ENCODE results near the gene FALEC.
A peak's percentile ranks its signal among the peaks of the same experiment; 100 is the strongest.

FALEC gene

DNA sequence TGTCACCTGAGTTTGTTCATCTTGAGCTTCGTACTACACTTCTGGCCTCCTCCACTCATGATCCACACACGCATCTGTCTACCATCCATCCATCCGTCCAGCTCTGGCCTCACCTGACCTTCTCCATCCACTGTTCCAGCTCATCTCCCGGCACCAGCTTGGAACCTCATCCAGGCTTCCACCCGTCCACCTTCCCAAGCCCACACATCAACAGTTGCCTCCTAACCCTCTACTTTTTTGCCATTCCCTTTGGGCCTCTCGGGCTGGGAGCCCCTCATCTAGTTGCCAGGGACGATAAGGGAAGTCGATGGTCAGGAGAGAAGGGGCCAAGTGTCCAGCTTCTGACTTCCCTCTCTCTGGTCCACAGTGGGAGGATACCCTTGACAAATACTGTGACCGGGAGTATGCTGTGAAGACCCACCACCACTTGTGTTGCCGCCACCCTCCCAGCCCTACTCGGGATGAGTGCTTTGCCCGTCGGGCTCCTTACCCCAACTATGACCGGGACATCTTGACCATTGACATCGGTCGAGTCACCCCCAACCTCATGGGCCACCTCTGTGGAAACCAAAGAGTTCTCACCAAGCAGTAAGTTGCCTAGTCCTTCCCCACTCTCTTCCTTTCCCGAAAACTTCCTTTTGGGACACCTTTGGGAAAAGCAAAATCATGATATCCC, 3.4 kb upstream of the FALEC start:
- no peak for DNase-seq (ENCODE audit: low read depth)

DNA sequence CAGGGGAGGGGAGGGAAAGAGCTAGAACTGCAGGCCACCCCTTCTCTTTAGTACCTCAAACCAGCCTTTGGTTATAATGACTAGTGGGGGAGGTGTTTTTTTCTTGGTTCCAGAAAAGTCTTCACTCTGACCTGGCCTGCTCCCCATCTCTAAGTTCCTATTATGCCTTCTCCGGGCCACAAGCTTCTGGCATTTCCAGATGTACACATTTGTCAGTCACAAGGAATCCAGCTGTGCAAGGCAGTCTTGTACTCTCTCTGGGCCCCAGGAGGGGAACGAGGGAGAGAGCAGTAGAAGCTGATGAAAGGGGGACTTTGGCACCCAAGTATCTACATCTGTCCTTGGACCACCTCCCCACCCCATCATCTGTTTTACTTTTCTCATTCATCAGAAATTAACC, 2.7 kb upstream of the FALEC start:
- no peak for DNase-seq (ENCODE audit: low read depth)

GRCh38 chr1:150513351-150513791, 2.2 kb upstream of the FALEC start:
- DNase-seq (ENCODE audit: low read depth), result peak; percentile 22

DNA sequence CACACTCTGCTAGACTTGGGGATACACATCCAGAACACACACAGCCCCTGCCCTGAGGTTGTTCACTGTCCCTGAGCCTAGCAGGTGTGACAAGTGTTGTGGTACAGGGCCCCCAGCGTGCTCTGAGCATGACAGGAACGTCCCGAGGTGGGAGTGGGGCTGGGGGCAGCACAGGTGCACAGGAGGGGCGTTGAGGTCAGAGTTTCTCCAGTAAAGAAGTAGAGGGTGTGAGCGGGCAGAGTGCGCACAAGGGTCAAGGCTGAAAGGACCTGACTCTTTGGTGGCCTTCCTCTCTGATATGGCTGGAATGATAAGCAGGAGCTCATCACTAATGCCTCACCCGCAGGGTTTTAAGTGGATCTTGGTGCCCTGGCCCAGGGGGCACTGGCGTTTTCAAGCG, 1.3 kb upstream of the FALEC start:
- DNase-seq (ENCODE audit: low read depth), result no peak

GRCh38 chr1:150514913-150515327, 632 bp upstream of the FALEC start:
- DNase-seq (ENCODE audit: low read depth), result no peak

GRCh38 chr1:150516050-150516591, 569 bp downstream of the FALEC start:
- DNase-seq (ENCODE audit: low read depth), result no peak

DNA sequence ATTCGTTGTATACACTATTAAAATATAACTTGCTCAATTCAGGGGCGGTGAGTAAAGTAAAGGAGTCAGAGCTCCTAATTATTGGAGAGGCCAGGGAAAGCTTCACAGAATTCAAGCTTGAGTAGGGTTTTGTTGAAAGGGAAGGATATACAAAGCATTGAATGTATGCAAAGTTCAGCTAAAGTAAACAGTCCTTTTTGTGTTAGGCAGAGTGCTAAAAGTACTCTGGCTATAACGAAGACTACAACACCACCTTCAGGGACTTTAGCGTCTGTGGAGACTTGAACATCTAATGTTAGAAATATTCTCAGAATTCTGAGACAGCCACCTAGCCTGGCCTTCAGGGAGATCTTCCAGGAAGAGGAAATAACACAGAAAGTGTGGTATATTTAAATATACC, 1.1 kb downstream of the FALEC start:
- no peak for DNase-seq (ENCODE audit: low read depth)

DNA sequence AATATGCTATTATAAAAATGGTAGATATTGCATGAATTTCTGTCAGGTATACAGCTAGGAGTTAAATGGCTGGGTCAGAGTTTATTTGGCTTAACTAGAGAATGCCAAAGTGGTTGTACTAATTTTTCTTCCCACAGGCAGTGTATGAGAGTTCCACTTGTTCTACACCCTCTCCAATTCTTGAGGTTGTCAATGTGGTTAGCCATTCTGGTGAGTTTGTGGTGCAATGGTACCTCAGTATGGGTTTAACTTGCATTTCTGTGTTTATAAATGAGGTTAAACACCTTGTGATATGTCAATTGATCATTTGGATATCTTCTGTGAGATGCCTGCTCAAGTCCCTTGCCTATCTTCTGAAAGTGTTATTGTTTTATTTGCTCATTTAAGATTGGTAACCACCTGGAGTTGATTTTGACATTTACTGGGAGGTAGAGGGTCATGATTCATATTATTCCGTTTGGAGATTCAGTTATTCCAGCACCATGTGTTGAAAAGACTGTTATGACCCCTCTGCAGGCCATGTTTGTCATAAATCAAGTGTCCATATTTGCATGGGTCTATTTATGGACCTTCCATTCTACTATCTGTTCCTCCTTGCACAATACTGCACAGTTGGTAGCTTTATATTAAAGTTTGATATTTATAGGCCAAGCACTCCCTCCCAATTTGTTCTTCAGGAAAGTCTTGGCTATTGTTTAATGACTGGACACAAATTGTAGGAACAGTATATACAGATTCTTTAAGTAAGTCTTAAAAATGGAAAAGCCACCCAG, 5.8 kb downstream of the FALEC start:
- no peak for DNase-seq (ENCODE audit: low read depth)

DNA sequence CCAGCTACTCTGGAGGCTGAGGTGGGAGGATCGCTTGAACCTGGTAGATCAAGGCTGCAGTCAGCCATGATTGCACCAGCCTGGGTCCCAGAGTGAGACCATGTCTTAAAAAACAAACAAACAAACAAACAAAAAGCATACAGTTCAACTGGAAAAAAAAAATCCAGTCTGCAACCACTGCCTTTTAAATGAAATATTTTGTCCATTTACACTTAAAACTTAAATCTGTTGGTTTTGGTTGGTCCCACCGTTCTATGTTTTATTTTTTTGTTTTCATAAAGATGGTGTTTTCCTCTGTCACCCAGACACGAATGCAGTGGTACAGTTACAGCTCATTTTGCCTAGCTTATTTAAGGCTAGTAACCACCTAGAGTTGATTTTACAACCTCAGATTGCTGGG, 9.8 kb downstream of the FALEC start:
- no peak for DNase-seq (ENCODE audit: low read depth)

DNA sequence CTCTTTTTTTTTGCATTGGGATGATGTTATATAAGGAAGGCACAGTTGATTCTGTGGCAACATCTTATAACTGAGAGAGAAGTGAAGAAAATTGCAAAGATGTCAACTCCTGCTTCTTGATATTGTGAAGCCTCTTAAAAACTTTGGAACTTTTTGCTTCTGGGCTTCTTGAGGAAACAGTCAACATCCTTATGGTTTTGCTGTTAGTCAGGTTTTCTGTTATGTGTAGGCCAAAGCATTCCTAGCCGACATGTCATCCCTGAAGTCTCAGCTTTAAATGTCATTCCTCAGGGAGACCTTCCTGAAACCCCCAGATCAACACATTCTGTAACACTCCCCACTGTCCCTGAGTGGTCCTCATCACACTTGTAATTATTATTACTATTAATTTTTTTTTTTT, 12.6 kb downstream of the FALEC start:
- peak; percentile 65 for DNase-seq (ENCODE audit: low read depth)

DNA sequence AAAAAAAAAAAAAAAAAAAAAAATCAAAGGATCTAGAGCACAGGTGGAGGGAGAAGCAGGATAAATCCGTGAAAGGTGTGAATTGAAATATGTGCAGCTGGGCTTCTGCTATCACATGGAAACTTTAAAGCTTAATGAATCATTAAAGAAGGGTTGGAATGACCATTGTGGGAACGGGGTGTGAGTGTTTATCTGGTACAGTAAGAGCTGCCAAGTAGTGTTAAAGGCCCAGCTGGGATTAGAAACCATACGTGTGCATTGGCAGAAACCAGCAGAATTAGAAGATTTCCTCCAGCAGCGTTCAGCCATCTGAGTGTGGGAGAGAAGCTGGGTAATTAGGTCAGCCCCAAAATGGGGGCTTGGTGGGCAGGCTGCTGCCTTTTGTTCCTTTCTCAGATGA, 13.5 kb downstream of the FALEC start:
- peak; percentile 89 for DNase-seq (ENCODE audit: low read depth)

- no peak for DNase-seq (ENCODE audit: low read depth)
These were observed 15.1 kb downstream of the FALEC start for GRCh38 chr1:150530491-150531159.

DNA sequence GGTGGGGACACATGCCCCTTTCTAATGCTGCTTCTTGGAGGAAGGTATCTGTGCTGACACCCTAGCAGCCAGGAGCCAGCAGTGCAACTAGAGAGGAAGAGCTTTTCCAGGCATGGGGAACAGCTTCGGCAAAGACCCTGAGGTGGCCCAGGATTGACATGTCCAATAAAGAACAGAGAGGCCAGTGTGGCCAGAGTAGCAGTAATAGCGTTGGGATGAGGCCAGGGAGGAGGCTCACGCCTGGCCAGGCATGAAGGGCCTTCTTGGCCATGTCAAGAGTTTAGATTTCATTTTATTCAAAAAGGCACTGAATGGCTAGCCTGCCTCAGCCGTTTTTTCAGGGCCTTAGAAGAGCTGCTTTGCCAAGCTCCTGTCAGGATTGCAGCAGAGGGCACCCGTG, 17.3 kb downstream of the FALEC start:
- DNase-seq (ENCODE audit: low read depth), result no peak

GRCh38 chr1:150534002-150534401, 18.4 kb downstream of the FALEC start:
- DNase-seq (ENCODE audit: low read depth), result no peak

DNA sequence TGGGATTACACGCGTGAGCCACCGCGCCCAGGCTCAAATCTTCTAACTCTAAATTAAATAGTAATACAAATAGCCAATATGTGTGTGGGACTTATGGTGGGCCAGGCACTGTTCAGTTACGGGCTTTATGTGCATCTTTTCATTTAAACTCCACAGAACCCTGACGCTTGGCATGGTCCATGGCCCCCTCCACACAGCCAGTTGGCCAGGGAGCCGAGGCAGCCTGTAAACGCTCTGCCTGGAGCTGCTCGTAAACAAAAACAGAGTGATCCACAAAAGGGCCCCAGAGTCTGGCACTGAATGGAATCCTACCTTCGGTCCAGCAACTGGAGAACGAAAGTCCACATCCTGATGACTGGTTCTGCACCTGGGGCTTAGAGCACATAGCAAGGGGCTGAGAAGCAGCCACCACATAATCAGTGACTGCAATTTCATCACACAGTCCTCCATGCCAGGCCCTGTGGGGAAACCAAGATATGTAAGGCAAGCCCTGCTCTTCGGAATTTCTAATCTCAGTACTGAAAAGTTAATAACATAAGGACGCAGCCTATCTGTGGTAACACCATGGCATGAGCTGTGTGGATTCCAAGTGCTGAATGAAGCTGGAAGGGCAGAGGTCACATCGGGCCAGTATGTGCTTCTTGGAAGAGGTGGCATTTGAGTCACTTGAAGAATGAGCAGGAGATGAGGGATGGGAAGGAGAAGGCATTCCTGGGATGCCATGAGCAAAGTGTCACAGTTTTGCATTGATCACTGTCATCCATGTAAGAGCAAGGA, 20.1 kb downstream of the FALEC start:
- DNase-seq (ENCODE audit: low read depth), result peak; percentile 88

DNA sequence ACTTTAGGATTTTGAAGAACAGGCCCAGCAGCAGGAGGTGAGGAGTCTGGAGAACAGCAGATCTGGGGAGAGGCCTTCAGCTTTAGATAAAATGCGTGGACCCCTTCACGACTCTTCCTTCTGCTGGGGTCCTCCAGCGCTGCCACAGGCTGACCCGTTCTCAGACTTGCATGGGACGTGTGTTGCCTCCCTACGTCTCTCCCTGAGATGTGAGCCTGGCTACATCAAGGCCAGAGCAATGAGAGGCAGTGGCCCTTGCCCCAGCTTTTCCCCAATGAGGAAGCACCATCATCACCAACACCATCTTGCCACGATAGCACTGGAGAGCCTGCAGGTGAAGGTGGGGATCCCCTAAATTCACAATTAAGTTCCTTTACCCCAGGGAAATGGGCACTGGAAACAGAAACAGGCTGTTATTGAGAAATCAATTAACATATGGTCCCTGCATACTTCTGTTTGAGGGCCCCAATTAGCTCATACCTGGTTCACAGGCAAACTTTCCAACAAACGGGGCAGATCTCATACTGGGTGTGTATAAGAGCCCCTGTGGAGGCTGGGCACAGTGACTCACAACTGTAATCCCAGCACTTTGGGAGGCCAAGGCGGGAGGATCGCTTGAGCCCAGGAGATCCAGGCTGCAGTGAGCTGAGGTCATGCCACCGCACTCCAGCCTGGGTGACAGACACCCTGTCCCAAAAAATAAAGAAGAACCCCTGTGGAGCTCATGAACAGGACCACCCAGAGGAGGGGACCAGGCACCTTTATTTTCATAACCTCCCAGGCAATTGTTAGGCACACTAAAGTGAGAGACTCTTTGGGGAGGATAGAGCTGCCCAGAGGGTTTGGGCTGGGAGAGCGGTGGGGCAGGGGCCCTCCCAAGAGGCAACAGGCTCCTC, 21.5 kb downstream of the FALEC start:
- DNase-seq (ENCODE audit: low read depth), result no peak

- DNase-seq (ENCODE audit: low read depth), result peak; percentile 79
These were observed 22.5 kb downstream of the FALEC start for GRCh38 chr1:150537732-150538684.

DNA sequence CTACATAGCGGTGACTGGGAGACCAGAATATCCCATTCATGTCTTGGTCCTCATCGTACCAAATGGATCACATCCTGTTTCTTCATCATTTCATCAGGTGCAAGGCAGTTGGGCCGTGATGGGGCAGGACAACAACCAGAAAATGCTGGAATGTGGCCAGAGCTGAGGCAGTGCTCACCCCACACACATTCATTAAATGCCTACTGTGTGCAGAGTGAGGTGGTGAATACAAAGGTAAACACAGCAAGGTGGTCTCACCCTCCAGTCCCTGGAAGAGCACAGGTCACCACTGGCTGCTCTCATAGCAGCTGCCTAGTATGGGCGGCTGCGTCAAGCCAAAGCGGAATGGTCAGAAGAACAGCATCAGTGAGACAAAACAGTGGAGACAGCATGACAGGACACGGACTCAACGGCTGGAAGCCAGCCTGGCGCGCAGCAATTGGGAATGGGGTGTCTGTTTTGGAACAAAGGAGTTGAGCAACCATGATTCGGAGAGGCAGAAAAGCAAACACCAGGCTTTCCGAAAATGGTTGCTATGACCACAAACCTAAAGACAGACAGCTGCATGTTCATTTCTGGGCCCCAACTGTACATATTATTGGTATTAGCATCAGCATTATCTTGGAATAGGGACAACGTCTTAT, 28.1 kb downstream of the FALEC start:
- DNase-seq (ENCODE audit: low read depth), result no peak

GRCh38 chr1:150544204-150544603, 28.7 kb downstream of the FALEC start:
- DNase-seq (ENCODE audit: low read depth), result no peak

All from amniotic epithelial cell (primary cell).